Astrocyte of the cerebellum (primary cell): ENCODE measurements around the gene WDR48.

Source experiments
- DNase-seq: peaks from one replicate; pipeline ENCODE4 v3.0.0-alpha.2; 2011; ENCODE audit warnings: low read depth
- H3K4me3 ChIP-seq: 2 replicates; pipeline ENCODE4 v1.5.1; 2011; ENCODE audit warnings: mild to moderate bottlenecking, low read depth, low read length, moderate library complexity
- CTCF ChIP-seq: IDR thresholded peaks from 2 replicates; pipeline ENCODE4 v1.5.1; 2012; ENCODE audit warnings: low read length, low read depth, moderate library complexity, mild to moderate bottlenecking; ENCODE audit errors: missing control alignments
- in situ Hi-C: cut with HindIII; loops from 2 replicates; pipeline ENCODE4 v1.10.0; 2017; ENCODE audit warnings: low sequenced_read_pairs

WDR48 gene

DNA sequence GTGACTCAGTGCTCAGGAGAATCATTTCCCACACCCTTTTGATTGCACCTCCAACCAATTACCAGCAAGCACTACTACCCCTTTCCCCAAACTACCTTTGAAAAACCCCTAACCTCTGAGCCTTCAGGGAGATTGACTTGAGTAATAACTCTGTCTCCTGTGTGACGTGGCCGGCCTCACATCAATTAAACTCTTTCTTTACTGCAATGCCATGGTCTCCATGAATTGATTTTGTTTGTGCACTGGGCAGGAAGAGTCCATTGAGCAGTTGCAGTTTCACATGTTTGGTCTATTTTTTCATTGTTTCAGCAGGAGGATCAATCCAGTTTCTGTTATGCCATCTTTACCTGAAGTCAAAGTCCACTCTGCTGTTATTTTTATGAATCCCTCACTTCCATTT, 32.5 kb upstream of the WDR48 start:
- in situ Hi-C loops = no loop called here
- no peak for TF ChIP-seq CTCF
- no peak for DNase-seq
- no peak overlapping the region for H3K4me3 ChIP-seq

DNA sequence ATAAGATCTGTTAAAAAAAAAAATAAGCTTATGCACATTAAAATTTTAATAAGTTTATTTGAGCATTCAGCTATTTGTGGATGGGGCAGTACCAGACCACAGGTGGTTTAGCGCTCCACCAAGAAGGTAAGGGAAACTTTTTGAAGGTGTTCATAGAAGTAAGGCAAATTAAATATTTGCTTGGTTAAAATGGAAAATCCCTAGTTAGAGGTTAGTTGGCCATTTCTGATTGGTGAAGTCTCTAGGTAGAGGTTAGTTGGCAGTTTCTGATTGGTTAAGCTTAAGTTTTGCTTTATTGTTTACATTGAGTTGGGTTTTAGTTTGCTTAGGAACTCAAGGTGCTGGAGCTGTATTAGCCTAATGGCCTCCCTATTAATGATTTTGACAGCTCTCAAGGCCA, 30.8 kb upstream of the WDR48 start:
- DNase-seq = no peak
- TF ChIP-seq CTCF = no peak
- no peak overlapping the region for H3K4me3 ChIP-seq
- in situ Hi-C loops = no loop called here

DNA sequence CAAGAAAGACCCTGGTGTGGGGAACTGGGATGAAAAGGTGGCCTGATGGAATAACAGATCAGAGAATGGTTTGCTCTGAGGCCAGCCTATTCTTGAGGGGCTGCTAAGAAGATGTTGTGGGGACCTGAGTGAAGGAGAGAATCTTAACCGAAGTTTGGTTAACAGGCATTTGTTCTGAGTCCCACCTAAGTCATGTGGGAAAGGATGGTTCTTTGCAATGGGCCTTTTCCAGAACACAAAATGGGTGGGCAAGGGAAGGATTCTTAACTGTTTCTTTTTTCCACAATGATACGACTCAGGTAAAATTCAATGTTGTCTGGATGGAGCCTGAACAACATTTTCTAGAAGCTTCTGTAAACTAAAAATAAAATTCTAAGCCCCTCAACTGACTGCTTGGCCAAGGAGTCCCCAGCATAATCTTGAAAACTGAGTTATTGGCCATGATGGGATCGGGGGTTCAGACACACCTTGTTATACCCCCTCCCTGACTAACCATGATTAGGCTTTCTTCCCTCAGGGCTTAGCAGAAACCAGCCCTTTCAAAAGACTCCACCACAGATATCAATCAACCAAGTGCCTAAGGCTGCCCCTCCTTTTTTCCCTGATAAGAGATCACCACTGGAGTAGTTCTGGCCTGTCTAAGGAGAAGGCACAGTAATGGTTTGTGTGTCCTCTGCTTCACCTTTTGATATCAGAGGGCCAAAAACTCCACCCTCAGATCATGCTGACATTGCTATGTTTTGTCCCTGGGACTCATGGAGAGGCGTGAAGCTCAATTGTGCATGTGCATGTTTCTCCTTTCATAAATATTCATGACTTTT, 30.1 kb upstream of the WDR48 start:
- no peak overlapping the region for H3K4me3 ChIP-seq
- TF ChIP-seq CTCF = no peak
- no peak for DNase-seq
- in situ Hi-C loops = no loop called here

- no peak overlapping the region for H3K4me3 ChIP-seq
Measured at GRCh38 chr3:39022286-39022630, 29.6 kb upstream of the WDR48 start.

DNA sequence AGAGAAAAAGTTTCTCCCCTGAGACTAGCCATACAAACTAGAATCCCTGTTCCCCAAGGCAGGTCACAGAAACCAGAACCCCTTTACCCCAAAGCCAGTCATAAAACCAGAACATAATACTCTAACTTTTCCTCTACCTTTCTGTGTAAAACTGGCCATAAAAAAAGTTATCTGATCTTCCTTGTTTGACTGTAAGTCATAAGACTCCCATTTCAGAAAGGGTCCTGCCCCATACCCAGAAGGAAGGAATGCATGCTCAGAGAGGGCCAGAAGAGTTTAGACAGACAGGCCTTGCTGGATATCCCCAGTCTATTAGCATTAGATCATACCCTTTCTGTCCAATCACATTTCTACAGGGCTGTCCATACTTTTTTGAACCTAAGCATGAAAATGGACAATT, 27.3 kb upstream of the WDR48 start:
- no peak for DNase-seq
- in situ Hi-C loops = no loop called here
- no peak overlapping the region for H3K4me3 ChIP-seq
- no peak for TF ChIP-seq CTCF

More at GRCh38 chr3:39022286-39022630, 29.6 kb upstream of the WDR48 start:
- DNase-seq = no peak
- no peak for TF ChIP-seq CTCF
- in situ Hi-C loops = no loop called here

- no peak for TF ChIP-seq CTCF
- in situ Hi-C loops = no loop called here
- DNase-seq = no peak
- no peak overlapping the region for H3K4me3 ChIP-seq
Measured at GRCh38 chr3:39025222-39025970, 26.4 kb upstream of the WDR48 start.
